SK-N-SH (cell line): ENCODE results near the gene OBI1.

Source experiments
- CHD2 ChIP-seq: fragments of 150-350 bp; IDR thresholded peaks from 2 replicates; pipeline ENCODE4 v1.6.1; 2018; ENCODE audit warnings: low read length; ENCODE audit not compliant: partially characterized antibody
- CTCF ChIP-seq: fragments of 200-600 bp; sonication (generic); IDR thresholded peaks from 2 replicates; pipeline ENCODE4 v1.6.1; 2017; ENCODE audit warnings: antibody characterized with exemption, mild to moderate bottlenecking, moderate library complexity
- EP300 ChIP-seq, 2 experiments: IDR thresholded peaks; 2 replicates each; pipeline versions ENCODE4 v1.4.0 to v1.6.1; 2012; ENCODE audit warnings: borderline replicate concordance in 1 of 2, low read depth in 1 of 2, low read length in 1 of 2
- FOSL2 ChIP-seq: IDR thresholded peaks from 2 replicates; pipeline ENCODE4 v1.4.0; 2012; ENCODE audit warnings: low read depth, mild to moderate bottlenecking, moderate library complexity, borderline replicate concordance
- GABPA ChIP-seq: IDR thresholded peaks from 2 replicates; pipeline ENCODE4 v1.4.0; 2012; ENCODE audit warnings: low read depth, mild to moderate bottlenecking
- NRF1 ChIP-seq: IDR thresholded peaks from 2 replicates; pipeline ENCODE4 v1.6.1; 2012; ENCODE audit warnings: low read depth, mild to moderate bottlenecking, low read length
- RFX5 ChIP-seq: IDR thresholded peaks from 2 replicates; pipeline ENCODE4 v1.6.1; 2012; ENCODE audit warnings: mild to moderate bottlenecking, improper control_type of control experiment, low read length
- USF1 ChIP-seq: IDR thresholded peaks from 2 replicates; pipeline ENCODE4 v1.4.0; 2012; ENCODE audit warnings: low read depth, borderline replicate concordance
- TF ChIP-seq, protein P1 (sequence below): IDR thresholded peaks from 2 replicates; pipeline ENCODE4; 2012

DNA sequence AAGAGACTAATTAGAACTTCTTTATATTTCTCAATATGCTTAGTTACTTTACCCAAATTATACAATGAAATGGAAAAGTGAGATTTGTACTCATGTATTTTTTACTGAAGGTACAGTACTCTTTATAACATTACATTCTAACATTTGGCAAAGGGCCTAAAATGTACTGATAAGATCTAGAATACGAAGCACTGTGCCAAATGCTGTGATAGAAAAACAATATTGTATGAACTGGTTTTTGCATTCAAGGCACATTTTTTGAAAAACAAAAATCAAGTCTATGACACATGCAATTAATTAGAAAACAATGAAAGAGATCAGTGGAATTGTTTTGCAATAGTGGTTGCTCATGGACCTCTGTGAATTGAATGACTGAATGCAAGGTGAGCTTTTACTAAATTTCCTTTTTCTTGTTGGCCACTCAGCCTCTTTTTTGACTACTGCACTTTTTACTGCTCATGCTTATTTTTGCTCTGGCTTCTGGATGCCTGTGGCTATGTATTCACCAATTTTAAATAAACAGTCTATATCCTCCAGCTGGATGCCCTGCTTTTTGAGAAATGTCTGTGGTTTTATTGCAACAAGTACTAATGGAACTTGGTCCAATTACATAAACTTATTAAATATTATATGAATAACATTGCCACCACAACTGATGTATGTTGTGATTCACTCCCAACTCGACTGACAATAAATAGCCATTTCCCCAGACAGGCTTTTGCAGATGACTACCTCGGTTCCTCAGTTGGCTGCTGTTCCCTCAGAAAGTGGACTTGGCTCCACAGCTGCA lies 41.4 kb upstream of the OBI1 start:
- TF ChIP-seq, protein P1, sequence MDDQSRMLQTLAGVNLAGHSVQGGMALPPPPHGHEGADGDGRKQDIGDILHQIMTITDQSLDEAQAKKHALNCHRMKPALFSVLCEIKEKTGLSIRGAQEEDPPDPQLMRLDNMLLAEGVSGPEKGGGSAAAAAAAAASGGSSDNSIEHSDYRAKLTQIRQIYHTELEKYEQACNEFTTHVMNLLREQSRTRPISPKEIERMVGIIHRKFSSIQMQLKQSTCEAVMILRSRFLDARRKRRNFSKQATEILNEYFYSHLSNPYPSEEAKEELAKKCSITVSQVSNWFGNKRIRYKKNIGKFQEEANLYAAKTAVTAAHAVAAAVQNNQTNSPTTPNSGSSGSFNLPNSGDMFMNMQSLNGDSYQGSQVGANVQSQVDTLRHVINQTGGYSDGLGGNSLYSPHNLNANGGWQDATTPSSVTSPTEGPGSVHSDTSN: no peak
- TF ChIP-seq CTCF (no peak), EP300 (IDR thresholded peaks at IDR 0.05; ENCODE audit: borderline replicate concordance in 1 of 2, low read depth in 1 of 2, low read length in 1 of 2) (no peak), RFX5 (no peak), USF1 (no peak), NRF1 (no peak), CHD2 (no peak), FOSL2 (no peak), GABPA (no peak)
